ENCODE results near the gene AKAP11.

The AKAP11 gene

GRCh38 chr13:42334329-42334706 is 62.4 kb downstream of the AKAP11 start:
- no peak for DNase-seq

- DNase-seq = no peak
Measured at GRCh38 chr13:42337808-42338600, 66.1 kb downstream of the AKAP11 start.

GRCh38 chr13:42345367-42345766 is 73.4 kb downstream of the AKAP11 start:
- no peak for DNase-seq

GRCh38 chr13:42348576-42348975 is 76.6 kb downstream of the AKAP11 start:
- no peak for DNase-seq

- DNase-seq = no peak
Measured at GRCh38 chr13:42350141-42350540, 78.2 kb downstream of the AKAP11 start.

GRCh38 chr13:42354241-42355091 is 82.5 kb downstream of the AKAP11 start:
- peak; percentile 73 for DNase-seq

- peak; percentile 71 for DNase-seq
Measured at GRCh38 chr13:42355092-42355485, 83.1 kb downstream of the AKAP11 start.

GRCh38 chr13:42355491-42356183 is 83.7 kb downstream of the AKAP11 start:
- peak; percentile 52 for DNase-seq

- peak; percentile 63 for DNase-seq
Measured at GRCh38 chr13:42356184-42356575, 84.2 kb downstream of the AKAP11 start.

GRCh38 chr13:42360046-42360574 is 88.2 kb downstream of the AKAP11 start:
- DNase-seq = no peak

- no peak for DNase-seq
Measured at GRCh38 chr13:42361701-42362100, 89.7 kb downstream of the AKAP11 start.

- DNase-seq = no peak
Measured at GRCh38 chr13:42363941-42364612, 92.1 kb downstream of the AKAP11 start.

- no peak for DNase-seq
Measured at GRCh38 chr13:42364613-42365000, 92.7 kb downstream of the AKAP11 start.

GRCh38 chr13:42367831-42368230 is 95.9 kb downstream of the AKAP11 start:
- no peak for DNase-seq

GRCh38 chr13:42369071-42369797 is 97.3 kb downstream of the AKAP11 start:
- peak; percentile 69 for DNase-seq

GRCh38 chr13:42370229-42370628 is 98.3 kb downstream of the AKAP11 start:
- no peak for DNase-seq
